ENCODE results near the gene VRK2.

Gene VRK2

DNA sequence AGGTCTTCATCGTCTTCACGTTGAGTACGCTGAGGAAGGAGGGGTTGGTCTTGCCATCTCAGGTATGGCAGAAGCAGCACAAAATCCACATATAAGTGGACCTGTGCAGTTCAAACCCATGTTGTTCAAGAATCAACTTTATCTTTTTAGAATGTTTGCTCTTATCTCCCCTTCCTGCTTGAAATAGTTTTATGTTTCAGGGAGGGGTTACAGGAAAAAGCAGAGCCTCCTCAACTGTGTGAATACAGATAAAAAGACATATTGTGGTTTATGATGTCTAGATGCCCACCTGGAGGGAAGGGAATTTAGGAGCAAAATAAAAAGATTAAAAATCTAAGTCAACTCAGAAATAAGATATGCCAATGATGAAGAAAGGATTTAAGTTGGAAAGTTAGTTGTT is 75.9 kb downstream of the VRK2 start:
- Histone ChIP-seq H3K27me3 (replicated peaks in 2 of 5; ENCODE audit: control insufficient read depth in 4 of 5, insufficient read depth in 5 of 5, low read length in 4 of 5) (no peaks in the 10 kb centered on the region), H3K4me1 (ENCODE audit: control extremely low read depth in 1 of 4, control insufficient read depth in 4 of 4, insufficient read depth in 4 of 4, low read length in 3 of 4) (no peaks in the 10 kb centered on the region), H3K36me3 (ENCODE audit: control insufficient read depth in 4 of 4, insufficient read depth in 4 of 4, low read length in 3 of 4) (peaks cover 7 to 26% (median 14%) of the 10 kb centered on the region in 4 experiments), H3K4me3 (ENCODE audit: control insufficient read depth in 1 of 7, extremely low read depth in 1 of 7, insufficient read depth in 4 of 7, low read depth in 2 of 7, low read length in 6 of 7) (no peak overlapping the region), H3K27ac (ENCODE audit: insufficient read depth in 1 of 2, low read depth in 1 of 2, low read length in 2 of 2, poor library complexity in 1 of 2, severe bottlenecking in 2 of 2) (no peak overlapping the region), H3K9me3 (ENCODE audit: control extremely low read depth in 1 of 5, control insufficient read depth in 4 of 5, insufficient read depth in 2 of 5, low read depth in 1 of 5, low read length in 4 of 5) (peaks cover 0 to 11% (median 0%) of the 10 kb centered on the region in 5 experiments)
- WGBS (ENCODE audit: insufficient coverage): 100% methylated on average over 3 of the region's 3 CpGs
- POLR2A ChIA-PET: no interaction called here
- DNase-seq: no peak
- CTCF ChIA-PET: no interaction called here

DNA sequence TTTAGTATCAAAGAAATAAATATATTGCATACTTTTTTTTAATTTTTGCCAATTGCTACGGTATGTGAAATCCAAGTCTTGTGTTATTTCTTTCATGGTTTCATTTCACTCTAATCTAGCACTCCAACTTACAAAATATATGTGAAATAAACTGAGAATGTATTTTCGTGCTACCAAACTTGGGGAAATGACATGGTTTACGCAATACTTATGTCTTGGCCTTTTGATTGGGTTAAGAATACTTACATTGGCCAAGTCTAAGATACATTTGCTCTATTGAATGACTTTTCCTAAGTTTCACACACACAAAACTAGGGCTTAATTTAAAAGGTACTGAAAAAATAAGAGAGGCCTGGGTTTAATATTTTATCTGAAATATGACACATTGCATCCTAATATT is 80.5 kb downstream of the VRK2 start:
- WGBS (ENCODE audit: insufficient coverage): no CpG with 5 or more reads among the region's 3 CpGs
- ChIA-PET POLR2A (no interaction called here), CTCF (no interaction called here)
- Histone ChIP-seq H3K9me3 (ENCODE audit: control extremely low read depth in 1 of 5, control insufficient read depth in 4 of 5, insufficient read depth in 2 of 5, low read depth in 1 of 5, low read length in 4 of 5) (no peaks in the 10 kb centered on the region), H3K4me3 (ENCODE audit: control insufficient read depth in 1 of 7, extremely low read depth in 1 of 7, insufficient read depth in 4 of 7, low read depth in 2 of 7, low read length in 6 of 7) (no peak overlapping the region), H3K36me3 (ENCODE audit: control insufficient read depth in 4 of 4, insufficient read depth in 4 of 4, low read length in 3 of 4) (peaks cover 7 to 20% (median 16%) of the 10 kb centered on the region in 4 experiments), H3K27ac (ENCODE audit: insufficient read depth in 1 of 2, low read depth in 1 of 2, low read length in 2 of 2, poor library complexity in 1 of 2, severe bottlenecking in 2 of 2) (no peak overlapping the region), H3K27me3 (replicated peaks in 2 of 5; ENCODE audit: control insufficient read depth in 4 of 5, insufficient read depth in 5 of 5, low read length in 4 of 5) (no peaks in the 10 kb centered on the region), H3K4me1 (ENCODE audit: control extremely low read depth in 1 of 4, control insufficient read depth in 4 of 4, insufficient read depth in 4 of 4, low read length in 3 of 4) (no peaks in the 10 kb centered on the region)
- no peak for DNase-seq

DNA sequence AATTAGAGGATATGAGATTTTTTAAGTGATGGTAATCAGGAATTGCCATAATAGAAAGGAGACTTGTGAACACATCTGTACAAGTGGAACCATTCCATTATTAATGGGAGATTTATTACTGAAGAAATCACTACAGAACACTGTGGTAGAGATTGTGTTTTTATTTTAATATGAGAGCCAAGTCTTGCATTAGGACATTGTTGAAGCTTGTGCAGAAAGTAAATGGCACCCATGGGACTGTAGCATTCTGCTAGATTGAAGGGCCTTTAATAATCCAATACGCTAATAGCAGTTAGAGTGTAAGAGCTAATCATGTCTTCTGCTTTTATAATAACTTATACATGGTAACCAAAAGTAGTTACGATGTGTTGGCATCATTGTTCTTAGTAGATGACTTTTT is 83.6 kb downstream of the VRK2 start:
- CTCF ChIA-PET: interaction anchor here (1.2 kb wide), 1 partner anchor 10 kb away, joined by 3 read pairs; no protein-coding TSS in a partner anchor
- H3K27ac ChIP-seq (ENCODE audit: insufficient read depth in 1 of 2, low read depth in 1 of 2, low read length in 2 of 2, poor library complexity in 1 of 2, severe bottlenecking in 2 of 2): no peak overlapping the region
- no peak overlapping the region for H3K4me3 ChIP-seq (ENCODE audit: control insufficient read depth in 1 of 7, extremely low read depth in 1 of 7, insufficient read depth in 4 of 7, low read depth in 2 of 7, low read length in 6 of 7)
- no peaks in the 10 kb centered on the region for H3K9me3 ChIP-seq (ENCODE audit: control extremely low read depth in 1 of 5, control insufficient read depth in 4 of 5, insufficient read depth in 2 of 5, low read depth in 1 of 5, low read length in 4 of 5)
- H3K4me1 ChIP-seq (ENCODE audit: control extremely low read depth in 1 of 4, control insufficient read depth in 4 of 4, insufficient read depth in 4 of 4, low read length in 3 of 4): no peaks in the 10 kb centered on the region
- no peaks in the 10 kb centered on the region for H3K27me3 ChIP-seq (replicated peaks in 2 of 5; ENCODE audit: control insufficient read depth in 4 of 5, insufficient read depth in 5 of 5, low read length in 4 of 5)
- DNase-seq: no peak
- POLR2A ChIA-PET: no interaction called here
- WGBS (ENCODE audit: insufficient coverage): no CpG with 5 or more reads among the region's 2 CpGs
- peaks cover 4 to 17% (median 8%) of the 10 kb centered on the region in 4 experiments for H3K36me3 ChIP-seq (ENCODE audit: control insufficient read depth in 4 of 4, insufficient read depth in 4 of 4, low read length in 3 of 4)

DNA sequence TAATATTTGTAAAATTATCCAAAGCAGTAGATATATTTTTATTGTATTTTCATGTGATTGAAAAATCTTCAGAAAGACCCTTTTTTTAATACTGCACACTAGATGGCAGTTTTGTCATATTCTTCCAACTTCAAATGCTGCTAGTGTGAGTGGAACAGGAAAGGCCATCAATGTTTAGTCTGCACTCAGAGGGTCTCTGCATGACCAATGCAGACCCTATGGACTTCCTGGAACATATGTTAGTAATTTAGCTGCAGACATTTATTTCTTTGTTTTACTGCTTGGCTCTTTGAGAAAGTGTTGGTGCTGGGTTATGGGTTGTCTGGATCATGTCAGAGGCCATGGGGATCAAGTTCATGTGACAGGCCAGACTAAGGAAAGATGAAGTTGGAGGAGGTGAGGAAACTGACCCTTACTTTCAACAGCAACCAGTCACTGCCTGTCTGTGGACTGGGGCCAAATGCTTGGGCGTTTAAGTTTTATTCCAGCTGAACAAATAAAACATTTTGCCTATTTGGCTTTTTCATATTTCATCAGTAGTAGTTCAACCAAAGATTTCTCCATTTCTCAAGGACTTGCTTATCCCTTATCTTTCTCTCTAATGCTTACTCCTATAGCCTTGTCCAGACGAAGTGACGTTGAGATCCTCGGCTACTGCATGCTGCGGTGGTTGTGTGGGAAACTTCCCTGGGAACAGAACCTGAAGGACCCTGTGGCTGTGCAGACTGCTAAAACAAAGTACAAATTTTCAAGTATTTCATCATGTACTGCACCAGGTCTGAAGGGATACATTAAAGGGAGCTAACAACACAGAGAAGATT is 84.8 kb downstream of the VRK2 start:
- Histone ChIP-seq H3K4me3 (ENCODE audit: control insufficient read depth in 1 of 7, extremely low read depth in 1 of 7, insufficient read depth in 4 of 7, low read depth in 2 of 7, low read length in 6 of 7) (no peak overlapping the region), H3K27me3 (replicated peaks in 2 of 5; ENCODE audit: control insufficient read depth in 4 of 5, insufficient read depth in 5 of 5, low read length in 4 of 5) (no peaks in the 10 kb centered on the region), H3K9me3 (ENCODE audit: control extremely low read depth in 1 of 5, control insufficient read depth in 4 of 5, insufficient read depth in 2 of 5, low read depth in 1 of 5, low read length in 4 of 5) (no peaks in the 10 kb centered on the region), H3K4me1 (ENCODE audit: control extremely low read depth in 1 of 4, control insufficient read depth in 4 of 4, insufficient read depth in 4 of 4, low read length in 3 of 4) (no peaks in the 10 kb centered on the region), H3K36me3 (ENCODE audit: control insufficient read depth in 4 of 4, insufficient read depth in 4 of 4, low read length in 3 of 4) (peaks cover 4 to 15% (median 8%) of the 10 kb centered on the region in 4 experiments), H3K27ac (ENCODE audit: insufficient read depth in 1 of 2, low read depth in 1 of 2, low read length in 2 of 2, poor library complexity in 1 of 2, severe bottlenecking in 2 of 2) (no peak overlapping the region)
- ChIA-PET CTCF (interaction anchor here (0.8 to 1.6 kb wide), 4 partner anchors 22 to 371 kb away, joined by 3 to 5 read pairs (median 4); no protein-coding TSS in a partner anchor), POLR2A (no interaction called here)
- 100% methylated on average over 4 of the region's 5 CpGs for WGBS (ENCODE audit: insufficient coverage)
- DNase-seq: peak in 2 of 3 donors; percentile 9 to 27

DNA sequence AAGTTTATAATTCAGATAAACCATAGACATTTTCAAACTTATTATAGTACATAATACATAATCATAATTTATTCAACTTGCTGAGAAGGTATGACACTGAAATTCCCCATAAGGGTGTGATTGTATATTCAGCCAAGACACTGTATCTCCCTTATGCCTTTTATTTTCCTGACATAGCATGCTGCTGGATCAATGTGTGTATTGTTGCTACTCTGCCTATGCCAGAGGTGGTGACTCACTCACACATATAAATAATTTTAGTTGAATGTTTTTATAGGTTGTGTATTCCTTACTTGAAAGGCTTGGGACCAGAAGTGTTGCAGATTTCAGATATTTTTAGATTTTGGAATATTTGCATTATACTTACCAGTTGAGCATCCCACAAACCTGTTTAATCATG is 86.8 kb downstream of the VRK2 start:
- POLR2A ChIA-PET: no interaction called here
- H3K9me3 ChIP-seq (ENCODE audit: control extremely low read depth in 1 of 5, control insufficient read depth in 4 of 5, insufficient read depth in 2 of 5, low read depth in 1 of 5, low read length in 4 of 5): no peaks in the 10 kb centered on the region
- no peaks in the 10 kb centered on the region for H3K4me1 ChIP-seq (ENCODE audit: control extremely low read depth in 1 of 4, control insufficient read depth in 4 of 4, insufficient read depth in 4 of 4, low read length in 3 of 4)
- no peak for DNase-seq
- H3K36me3 ChIP-seq (ENCODE audit: control insufficient read depth in 4 of 4, insufficient read depth in 4 of 4, low read length in 3 of 4): peaks cover 4 to 15% (median 8%) of the 10 kb centered on the region in 4 experiments
- CTCF ChIA-PET: no interaction called here
- no peak overlapping the region for H3K27ac ChIP-seq (ENCODE audit: insufficient read depth in 1 of 2, low read depth in 1 of 2, low read length in 2 of 2, poor library complexity in 1 of 2, severe bottlenecking in 2 of 2)
- H3K27me3 ChIP-seq (replicated peaks in 2 of 5; ENCODE audit: control insufficient read depth in 4 of 5, insufficient read depth in 5 of 5, low read length in 4 of 5): no peaks in the 10 kb centered on the region
- no peak overlapping the region for H3K4me3 ChIP-seq (ENCODE audit: control insufficient read depth in 1 of 7, extremely low read depth in 1 of 7, insufficient read depth in 4 of 7, low read depth in 2 of 7, low read length in 6 of 7)

DNA sequence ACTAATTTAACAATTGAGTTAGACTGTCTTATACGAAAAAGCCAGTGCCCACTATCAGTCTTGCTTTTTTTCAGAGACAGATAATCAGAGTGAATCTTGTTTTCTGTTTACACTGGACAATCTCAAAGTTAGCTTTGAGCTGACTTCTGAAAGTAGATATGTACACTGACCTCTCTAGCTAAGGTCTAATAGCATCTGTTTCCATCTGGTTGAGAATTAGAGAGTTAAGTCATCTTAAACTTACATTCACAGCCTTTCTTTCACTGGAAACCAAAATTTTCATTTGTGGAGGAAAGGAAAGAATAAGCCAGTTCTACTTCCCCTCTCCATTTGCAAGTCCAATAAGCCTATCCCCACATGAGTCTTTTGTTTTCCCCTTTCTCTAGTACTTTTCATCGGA is 89.3 kb downstream of the VRK2 start:
- 89% methylated on average over 2 of the region's 2 CpGs for WGBS (ENCODE audit: insufficient coverage)
- Histone ChIP-seq H3K27me3 (replicated peaks in 2 of 5; ENCODE audit: control insufficient read depth in 4 of 5, insufficient read depth in 5 of 5, low read length in 4 of 5) (no peaks in the 10 kb centered on the region), H3K4me3 (ENCODE audit: control insufficient read depth in 1 of 7, extremely low read depth in 1 of 7, insufficient read depth in 4 of 7, low read depth in 2 of 7, low read length in 6 of 7) (no peak overlapping the region), H3K4me1 (ENCODE audit: control extremely low read depth in 1 of 4, control insufficient read depth in 4 of 4, insufficient read depth in 4 of 4, low read length in 3 of 4) (no peaks in the 10 kb centered on the region), H3K36me3 (ENCODE audit: control insufficient read depth in 4 of 4, insufficient read depth in 4 of 4, low read length in 3 of 4) (peaks cover 4 to 20% (median 12%) of the 10 kb centered on the region in 4 experiments), H3K27ac (ENCODE audit: insufficient read depth in 1 of 2, low read depth in 1 of 2, low read length in 2 of 2, poor library complexity in 1 of 2, severe bottlenecking in 2 of 2) (no peak overlapping the region), H3K9me3 (ENCODE audit: control extremely low read depth in 1 of 5, control insufficient read depth in 4 of 5, insufficient read depth in 2 of 5, low read depth in 1 of 5, low read length in 4 of 5) (no peaks in the 10 kb centered on the region)
- no peak for DNase-seq
- ChIA-PET CTCF (no interaction called here), POLR2A (no interaction called here)

DNA sequence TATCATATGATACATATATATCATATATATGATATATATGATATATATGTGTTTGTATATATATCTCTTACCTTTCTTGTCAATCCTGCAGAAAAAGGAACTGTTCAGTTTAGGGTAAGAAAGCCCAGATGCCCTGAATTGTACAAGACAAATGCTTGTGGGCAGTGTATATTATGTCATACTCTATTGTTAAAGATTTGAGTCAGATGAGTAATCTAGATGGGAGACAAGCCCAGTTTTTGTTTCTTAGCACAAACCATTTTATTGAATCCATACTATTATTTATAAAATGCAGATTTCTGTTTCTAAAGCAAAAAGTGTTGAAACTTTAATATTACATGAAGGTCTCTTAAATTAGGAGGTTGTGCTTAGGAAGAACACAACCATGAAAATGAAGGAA is 90.6 kb downstream of the VRK2 start:
- Histone ChIP-seq H3K4me3 (ENCODE audit: control insufficient read depth in 1 of 7, extremely low read depth in 1 of 7, insufficient read depth in 4 of 7, low read depth in 2 of 7, low read length in 6 of 7) (no peak overlapping the region), H3K36me3 (ENCODE audit: control insufficient read depth in 4 of 4, insufficient read depth in 4 of 4, low read length in 3 of 4) (peaks cover 0 to 15% (median 8%) of the 10 kb centered on the region in 4 experiments), H3K27me3 (replicated peaks in 2 of 5; ENCODE audit: control insufficient read depth in 4 of 5, insufficient read depth in 5 of 5, low read length in 4 of 5) (no peaks in the 10 kb centered on the region), H3K27ac (ENCODE audit: insufficient read depth in 1 of 2, low read depth in 1 of 2, low read length in 2 of 2, poor library complexity in 1 of 2, severe bottlenecking in 2 of 2) (no peak overlapping the region), H3K9me3 (ENCODE audit: control extremely low read depth in 1 of 5, control insufficient read depth in 4 of 5, insufficient read depth in 2 of 5, low read depth in 1 of 5, low read length in 4 of 5) (no peaks in the 10 kb centered on the region), H3K4me1 (ENCODE audit: control extremely low read depth in 1 of 4, control insufficient read depth in 4 of 4, insufficient read depth in 4 of 4, low read length in 3 of 4) (no peaks in the 10 kb centered on the region)
- no peak for DNase-seq
- ChIA-PET POLR2A (no interaction called here), CTCF (no interaction called here)

Measured in common myeloid progenitor, CD34-positive (primary cell).